G401 (cell line): Measurements from ENCODE around the gene RALGPS1. TPM values are rescaled to one million over a fixed set of nuclear protein-coding genes. Genes with fewer than 3 reads are reported as not detected.
"Not testable (repeated sequence)": the region's sequence is repeated elsewhere in the genome, so short reads cannot be mapped to it uniquely, and the experiment has no call there.

ENCODE experiments used
- DNase-seq: peaks from one replicate; pipeline ENCODE4 v3.0.0-alpha.2; 2015; ENCODE audit warnings: low spot score
- in situ Hi-C: cut with HindIII; loops from 2 replicates; pipeline ENCODE4 v1.10.0; 2016; ENCODE audit warnings: low sequenced_read_pairs, mixed read lengths
- total RNA-seq: library from RNA; depleted of rRNA; stranded (reverse); fragments of >200 nt; shearing (Covaris generic); gene quantifications from 2 replicates; pipeline ENCODE4 v1.2.3, GENCODE V29; 2014

Gene RALGPS1
- total RNA-seq, 1 experiment from 2014 or later, result 3.7 TPM

DNA sequence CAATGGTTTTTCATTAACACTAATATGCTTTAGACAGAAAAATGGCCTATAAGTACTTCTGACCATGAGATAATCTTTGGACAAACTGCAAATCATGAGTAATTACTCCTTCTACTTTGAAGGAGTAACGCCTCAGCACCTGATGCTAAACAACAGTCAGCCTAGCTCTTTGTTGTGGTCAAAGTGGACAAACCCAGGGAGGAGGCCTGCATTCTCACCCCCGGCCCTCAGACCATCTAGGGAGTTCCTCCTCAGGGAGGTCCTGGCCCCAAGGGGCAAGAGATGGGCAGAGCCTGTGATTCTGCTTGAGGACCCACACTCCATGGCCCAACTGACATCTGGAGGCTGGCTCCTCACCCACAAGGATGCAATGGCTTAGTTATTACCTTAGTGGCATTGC, 256.1 kb downstream of the RALGPS1 start:
- in situ Hi-C loops, result no loop called here
- no peak for DNase-seq

DNA sequence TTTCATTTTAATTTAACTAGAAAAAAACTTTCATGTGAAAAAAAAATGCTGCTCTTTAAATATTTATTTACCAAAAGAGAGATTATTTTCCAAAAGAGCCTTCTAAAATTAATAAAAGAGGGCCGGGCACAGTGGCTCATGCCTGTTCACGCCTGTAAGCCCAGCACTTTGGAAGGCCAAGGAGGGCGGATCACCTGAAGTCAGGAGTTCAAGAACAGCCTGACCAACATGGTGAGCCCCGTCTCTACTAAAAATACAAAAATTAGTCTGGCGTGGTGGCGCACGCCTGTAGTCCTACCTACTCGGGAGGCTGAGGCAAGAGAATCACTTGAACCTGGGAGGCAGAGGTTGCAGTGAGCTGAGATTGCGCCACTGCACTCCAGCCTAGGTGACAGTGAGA, 256.8 kb downstream of the RALGPS1 start:
- DNase-seq, in situ Hi-C loops: not testable (repeated sequence)

DNA sequence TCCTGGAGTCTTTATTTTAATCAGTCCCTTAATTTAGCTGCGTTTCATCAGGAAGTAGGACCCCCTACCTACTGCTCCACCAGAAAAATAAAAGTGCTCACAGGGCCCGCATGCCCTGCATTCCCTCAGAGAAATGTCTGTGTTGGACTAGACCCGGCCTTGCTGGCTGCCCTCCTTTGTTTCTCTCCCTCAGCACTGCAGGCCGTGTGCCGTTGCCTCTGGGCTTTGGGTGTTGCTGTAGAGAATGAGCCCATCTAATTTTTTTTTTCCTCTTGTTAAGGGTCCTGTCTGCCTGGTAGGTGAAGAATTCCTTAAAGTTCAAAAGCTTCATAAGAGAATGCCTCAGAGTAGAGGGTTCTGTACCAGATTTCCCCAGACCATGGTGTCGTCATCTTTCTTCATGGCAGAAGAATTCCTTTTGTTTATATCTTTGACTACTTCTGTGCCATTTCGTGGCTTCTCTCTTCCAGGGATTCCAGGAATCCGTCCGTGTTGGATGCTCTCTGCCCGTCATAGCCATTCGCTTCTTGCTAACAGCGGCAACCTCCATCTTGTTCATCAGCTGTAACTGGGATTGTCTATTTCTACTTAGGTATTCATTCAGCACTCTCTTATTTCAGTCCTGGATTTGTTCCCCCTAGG, 257.6 kb downstream of the RALGPS1 start:
- in situ Hi-C loops, result no loop called here
- DNase-seq, result no peak

DNA sequence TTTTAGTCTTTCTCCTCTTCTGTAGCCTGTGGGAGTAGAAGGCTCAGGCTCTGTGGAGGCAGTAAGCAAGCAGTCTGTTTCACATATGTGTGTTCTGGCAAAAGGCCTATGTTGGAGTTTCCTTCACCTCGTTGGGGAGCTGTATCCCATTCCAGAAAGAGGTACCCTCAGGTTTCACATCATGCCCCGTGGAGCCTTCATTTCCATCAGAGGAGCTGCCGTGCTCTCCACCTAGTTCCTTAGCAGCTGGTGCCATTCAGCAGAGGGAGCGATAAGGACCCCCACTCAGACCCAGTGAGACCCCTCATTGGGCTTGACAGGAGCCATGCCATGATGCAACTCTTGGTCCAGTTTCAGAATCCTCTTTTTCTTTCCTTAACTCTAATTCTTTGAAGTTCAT, 258.5 kb downstream of the RALGPS1 start:
- DNase-seq, result no peak
- in situ Hi-C loops, result no loop called here

DNA sequence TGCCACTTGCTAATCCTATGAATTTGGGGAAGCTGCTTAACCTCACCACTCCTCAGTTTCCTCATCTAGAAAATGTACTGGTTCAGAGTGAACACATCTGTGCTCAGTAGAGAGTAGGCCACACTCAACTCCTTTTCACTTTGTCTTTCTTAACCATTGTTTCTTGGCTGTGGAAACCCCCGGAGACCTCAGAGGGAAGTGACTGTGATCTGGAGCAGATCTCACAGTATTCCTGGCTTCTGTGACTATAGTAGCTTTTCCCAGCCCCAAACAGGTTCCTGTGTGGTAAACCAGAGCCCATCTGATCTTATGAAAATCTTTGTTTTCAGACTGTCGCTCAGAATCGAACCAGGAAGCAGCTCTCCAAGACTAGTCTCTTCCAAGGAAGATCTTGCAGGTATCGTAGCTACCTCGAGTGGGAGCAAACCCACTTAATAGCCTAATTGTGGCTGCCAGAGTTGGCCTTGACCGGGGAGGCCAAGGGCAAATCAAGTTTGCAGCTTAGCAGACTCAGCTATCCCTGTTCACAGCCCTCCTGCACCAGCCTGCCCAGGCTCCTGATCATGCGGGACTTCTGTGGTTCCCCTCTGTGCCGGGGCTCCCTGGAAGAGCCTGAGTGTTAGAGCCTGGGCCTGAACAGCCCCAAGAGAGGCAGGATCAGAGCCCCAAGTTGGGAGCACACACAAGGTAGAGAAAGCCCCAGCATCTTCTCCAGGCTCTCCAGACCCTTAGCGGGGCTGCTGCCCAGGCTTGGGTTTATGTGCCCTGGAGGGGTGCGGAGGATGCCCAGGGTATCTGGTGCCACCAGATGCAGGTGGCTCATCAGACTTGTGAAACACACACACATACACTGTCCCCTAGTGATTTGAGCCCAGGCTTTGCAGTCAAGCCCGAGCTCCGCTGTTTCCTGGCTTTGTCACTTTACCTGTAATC, 260.1 kb downstream of the RALGPS1 start:
- in situ Hi-C loops, result no loop called here
- DNase-seq, result no peak

DNA sequence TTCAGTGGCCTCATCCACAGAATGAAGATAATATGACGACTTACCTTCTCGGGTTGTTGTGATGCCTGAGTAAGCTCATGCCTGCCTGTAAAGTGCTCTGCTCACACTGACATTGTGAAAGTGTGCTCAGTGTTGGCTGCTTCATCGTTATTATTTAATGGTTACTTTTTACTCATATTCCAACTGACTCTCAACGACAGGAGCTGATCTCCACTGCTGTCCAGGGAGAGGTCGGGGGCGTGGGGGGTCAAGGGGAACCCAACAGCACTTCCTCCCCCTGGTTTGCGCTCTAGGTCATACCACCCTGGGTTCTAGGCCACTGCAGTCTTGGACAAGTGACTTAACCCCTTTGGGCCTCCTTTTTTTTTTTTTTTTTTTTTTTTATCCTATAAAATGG, 260.7 kb downstream of the RALGPS1 start:
- in situ Hi-C loops, result no loop called here
- DNase-seq, result no peak

DNA sequence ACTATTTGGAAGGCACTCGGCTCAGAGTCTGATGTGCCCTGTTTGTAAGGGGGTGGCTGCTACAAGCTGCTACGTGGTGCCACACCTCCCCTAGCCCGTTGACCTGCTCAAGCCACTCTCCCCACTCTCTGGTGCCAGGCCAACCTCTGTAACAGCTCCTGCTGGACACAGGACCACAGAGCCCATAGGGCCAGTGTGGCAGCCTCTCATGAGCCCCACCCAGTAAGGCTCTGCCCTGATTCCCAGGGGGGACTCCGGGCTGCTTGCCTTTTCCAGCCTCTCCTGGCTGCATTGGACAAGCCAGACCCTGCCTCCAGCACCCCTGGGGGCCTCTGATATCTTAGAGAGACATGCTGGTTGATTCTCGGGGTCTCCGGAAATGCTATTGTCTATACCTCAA, 261.2 kb downstream of the RALGPS1 start:
- DNase-seq, result no peak
- in situ Hi-C loops, result no loop called here

DNA sequence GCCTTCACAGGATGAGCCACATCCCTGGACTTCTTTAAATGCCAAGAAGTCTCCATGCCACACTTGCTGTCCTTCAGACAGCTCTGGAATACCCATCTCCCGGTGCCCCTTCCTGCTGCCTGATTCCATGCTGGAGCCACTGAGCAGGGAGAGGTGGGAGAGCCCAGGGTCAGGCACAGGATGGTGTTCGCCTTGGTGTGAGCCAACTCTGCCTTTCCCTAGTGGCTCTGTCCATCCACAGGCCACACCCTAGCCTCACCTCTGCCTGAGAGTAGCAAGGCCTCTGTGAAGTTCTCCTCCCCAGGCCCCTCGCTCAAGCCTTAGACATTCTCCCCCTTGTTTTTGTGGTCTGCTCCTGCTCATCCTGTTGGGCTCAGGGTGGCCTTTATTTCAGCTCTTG, 262.0 kb downstream of the RALGPS1 start:
- DNase-seq, result no peak
- in situ Hi-C loops, result no loop called here

DNA sequence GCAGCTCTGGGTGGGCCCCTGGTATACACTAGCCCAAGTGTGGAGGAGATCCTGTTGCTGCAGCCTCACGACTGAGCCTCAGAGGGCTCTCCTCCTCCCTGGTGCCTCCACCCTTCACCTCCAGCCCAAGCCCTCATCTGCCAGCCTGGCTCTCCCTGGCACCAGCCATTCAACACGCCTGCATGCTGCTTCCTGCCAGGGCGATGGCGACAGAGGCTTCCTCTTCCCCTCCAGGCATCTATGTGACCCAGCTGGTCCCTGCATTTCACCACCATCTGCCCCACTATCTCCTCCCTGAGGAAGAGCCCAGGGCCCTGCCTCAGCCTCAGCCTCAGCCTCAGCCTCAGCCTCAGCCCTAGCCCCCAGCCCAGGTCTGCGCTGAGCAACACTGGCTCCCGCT, 262.6 kb downstream of the RALGPS1 start:
- in situ Hi-C loops, result no loop called here
- peak; percentile 67 for DNase-seq

DNA sequence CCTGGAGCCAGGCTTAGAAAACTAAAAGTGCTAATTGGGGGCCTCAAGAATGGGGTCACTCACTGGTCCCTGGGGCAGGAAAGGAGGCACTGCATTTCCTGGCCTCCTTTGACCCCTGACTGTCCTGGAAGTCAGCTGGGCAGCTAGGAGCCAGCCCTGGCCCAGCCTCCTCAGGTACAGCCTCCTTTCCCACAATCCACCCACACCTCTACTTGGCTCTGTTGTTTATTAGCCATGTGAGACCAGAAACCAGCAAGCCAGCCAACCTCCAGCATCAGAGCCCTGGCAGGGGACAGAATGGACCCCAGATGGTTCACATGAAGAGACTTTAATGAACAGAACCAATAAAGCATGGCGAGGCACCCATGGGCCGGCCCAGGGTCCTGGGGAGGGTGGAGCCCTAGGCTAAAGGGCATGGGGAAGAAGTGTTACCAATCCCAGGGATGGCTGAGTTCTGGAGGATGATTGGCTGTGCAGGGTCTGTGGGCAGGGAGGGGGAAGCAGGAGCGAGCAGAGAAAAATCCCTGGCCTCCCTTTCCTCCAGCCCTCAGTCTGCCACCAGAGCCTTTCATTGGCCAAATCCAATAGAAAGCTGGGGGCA, 263.2 kb downstream of the RALGPS1 start:
- peak; percentile 55 for DNase-seq
- in situ Hi-C loops, result no loop called here

DNA sequence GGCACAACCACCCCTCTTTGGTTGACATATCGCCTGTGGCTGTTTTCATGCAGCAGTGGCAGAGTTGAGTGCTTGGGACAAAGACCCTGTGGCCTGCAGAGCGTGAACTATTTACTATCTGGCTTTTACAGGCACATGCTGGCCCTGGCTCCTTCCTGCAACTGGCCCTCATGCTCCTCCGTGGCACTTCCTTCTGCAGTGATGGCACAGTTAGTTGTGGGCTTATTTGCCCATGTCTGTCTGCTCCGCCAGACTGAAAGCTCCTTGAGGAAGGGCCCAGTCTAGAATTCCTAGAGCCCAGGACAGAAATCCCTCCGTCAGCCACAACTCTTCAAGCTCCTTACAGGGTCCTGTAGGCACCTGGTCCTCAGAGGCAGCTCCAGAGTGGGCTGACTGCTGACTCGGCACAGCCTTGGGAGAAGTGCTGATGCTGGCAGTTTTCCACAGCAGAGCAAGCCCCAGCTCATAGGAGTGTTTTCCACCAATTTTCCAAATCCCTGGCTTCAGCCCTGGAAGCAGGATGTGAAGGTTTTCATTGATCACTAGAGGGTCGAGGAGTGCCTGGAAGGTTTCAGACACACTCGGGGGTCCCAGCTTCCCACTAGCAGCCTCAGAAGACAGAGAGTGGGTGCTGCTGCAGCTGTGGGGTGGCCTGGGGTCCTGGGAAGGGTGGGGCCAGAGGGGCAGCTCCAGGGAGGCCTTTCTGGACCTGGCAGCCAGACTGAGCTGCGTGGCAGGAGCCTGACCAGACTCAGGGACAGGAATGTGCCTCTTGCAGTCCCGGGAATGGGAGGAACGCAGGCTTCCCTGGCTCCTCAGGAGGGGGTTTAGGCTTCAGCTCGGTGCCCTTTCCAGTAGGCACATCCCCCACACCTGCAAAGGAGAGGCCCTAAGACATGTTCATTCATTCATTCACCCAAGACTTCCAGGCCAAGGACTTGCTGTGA, 264.4 kb downstream of the RALGPS1 start:
- in situ Hi-C loops, result no loop called here
- no peak for DNase-seq

DNA sequence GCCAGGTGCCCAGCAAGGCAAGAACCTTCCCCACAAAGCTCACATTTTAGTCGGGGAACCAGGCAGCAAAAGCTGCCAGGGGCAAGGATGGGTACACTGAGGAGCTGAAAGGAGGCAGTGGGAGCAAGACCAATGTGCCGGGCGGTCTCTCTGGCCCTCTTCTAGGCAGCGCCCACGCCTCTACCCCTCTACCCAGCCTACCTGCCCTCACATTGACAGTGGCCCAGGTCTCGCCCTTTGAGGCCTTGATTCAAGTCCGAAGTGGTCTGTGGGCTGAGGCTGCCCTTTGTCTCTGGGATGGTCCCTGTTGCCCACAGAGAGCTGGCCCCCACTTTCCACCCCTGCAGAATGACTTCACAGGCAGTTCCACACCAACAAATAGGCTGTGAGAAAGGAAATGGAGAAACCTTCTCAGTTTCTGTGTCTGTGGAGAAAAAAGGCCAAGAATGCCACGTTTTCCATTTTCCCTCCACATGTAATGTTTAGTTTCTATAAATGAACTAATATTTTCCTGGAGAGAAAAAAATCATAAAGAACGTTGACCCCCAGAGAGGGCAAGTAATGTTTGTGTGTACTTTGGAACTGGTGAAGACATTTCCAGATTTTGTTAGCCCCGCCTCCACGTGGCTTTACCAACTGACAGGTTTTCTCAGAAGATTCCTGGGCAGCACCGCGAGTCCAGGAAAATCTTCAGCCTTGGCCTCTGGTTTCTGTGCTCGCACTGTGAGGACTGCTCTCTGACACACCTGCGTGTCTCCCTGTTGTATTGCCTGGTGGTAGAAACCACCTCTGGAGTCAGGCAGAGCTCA, 265.3 kb downstream of the RALGPS1 start:
- in situ Hi-C loops, result no loop called here
- no peak for DNase-seq

DNA sequence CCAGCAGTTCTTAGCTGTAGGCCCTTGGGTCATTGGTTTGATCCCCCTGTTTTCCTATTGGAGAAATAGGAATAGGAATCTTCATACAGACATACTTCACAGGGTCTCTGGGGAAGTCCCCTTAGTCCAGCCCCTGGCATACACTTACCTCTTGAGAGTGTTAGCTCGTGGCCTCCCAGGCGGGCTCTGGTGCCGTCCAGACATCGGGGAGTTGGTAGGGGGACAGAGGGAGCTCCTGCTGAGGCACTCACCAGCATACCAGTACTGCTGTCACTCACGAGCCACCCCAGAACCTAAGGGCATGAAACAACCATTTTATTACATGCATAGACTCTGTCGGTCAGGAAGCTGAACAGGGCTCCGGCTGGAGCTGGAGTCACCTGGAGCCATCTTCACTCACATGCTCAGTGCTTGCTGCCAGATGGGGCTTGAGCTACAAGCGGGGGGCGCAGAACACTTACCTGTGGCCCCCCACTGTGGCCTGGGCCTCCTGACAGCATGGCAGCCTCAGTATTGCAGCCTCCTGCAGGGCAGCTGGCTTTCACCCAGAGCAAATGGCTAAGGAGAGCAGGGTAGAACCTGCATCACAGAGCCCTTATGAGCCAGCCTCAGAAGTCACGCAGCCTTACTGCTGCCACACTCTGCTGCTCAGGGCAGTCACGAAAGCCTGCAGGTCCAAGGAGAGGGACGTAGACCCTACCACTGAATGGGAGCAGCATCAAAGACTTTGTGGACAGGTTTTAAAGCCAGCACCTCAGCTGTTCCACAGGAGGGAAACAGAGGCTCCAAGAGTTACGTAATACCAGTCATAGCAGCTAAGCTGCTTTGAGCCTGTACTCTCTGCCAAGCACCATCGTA, 266.1 kb downstream of the RALGPS1 start:
- in situ Hi-C loops, result no loop called here
- peak; percentile 73 for DNase-seq

DNA sequence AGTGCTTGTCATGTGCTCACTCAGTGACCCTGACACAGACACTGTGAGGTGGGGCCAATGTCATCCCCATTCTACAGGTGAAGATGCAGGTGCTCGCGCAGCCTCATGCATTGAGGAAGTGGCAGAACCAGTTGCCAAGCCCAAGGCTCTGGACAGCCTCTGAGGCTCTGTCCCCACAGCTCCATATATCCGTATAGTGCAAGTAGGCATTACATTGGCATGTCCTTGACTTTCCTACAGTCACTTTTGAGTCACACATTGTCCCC, 266.7 kb downstream of the RALGPS1 start:
- in situ Hi-C loops, result no loop called here
- DNase-seq, result no peak

DNA sequence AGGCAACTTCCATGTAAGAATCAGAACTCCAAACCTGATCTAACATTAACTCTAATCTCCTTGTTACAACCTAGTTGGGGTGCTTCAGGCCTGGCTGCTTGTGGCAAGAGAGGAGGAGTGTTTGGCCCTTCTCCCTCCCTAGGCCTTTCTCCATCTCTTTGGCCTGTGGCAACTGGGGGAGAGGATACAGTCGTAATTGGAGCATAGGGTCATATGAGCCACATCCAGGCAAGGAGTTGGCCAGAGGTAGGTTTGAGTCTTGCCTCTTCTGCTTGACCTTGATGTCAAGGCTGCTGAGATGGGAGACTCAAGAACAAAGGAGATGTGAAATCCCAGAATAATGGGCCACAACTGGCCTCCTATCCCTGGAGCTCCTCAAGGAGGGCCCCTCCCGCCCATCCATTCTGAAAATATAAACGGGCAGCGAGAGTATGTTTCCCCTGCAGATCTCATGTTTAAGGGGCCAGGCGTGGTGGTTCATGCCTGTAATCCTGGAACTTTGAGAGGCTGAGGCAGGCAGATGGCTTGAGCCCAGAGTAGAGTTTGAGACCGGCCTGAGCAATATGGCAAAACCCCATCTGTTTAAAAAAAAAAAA, 267.1 kb downstream of the RALGPS1 start:
- in situ Hi-C loops, result no loop called here
- DNase-seq, result no peak

DNA sequence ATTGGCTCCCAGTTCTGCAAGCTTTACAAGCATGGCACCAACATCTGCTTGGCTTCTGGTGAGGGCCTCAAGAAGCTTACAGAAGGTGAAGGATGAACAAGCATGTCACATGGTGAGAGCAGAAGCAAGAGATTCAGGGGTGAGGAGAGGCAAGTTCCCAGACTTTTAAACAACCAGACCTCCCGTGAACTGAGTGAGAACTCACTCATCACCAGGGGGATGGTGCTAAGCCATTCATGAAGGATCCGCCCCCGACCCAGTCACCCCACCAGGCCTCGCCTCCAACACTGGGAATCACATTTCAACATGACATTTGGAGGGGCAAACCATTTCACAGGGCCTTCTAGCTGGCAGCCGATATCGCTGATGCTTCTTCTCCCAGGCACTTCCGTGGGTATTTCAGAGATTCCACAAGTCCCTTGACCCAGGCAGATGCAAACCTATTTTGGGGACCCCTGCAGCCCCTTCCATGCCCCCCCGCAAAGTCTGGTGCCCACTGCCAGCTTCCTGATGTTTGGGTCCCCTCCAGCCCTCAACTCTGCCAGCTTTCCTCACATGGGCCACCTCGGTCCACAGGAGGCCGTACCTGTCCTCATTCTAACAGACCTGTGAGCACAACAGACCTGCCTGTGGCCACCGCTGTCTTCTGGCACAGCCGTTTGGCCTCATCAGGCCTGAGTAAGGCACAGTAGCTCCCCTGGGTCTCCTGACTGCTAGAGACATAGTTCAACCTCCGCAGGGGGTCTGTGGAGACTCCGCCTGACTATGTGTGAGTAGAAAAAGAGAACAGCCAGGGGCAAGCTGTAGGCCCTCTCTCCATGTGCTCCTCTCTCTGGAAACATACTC, 268.5 kb downstream of the RALGPS1 start:
- DNase-seq, result no peak
- in situ Hi-C loops, result no loop called here
